Myocyte (in vitro differentiated cells): ENCODE measurements around the gene ZNF507. TPM values are rescaled to one million over a fixed set of nuclear protein-coding genes. Genes with fewer than 3 reads are reported as not detected.
"Not testable (repeated sequence)": the region's sequence is repeated elsewhere in the genome, so short reads cannot be mapped to it uniquely, and the experiment has no call there.

Experiments used
- DNase-seq: peaks from one replicate; pipeline ENCODE4 v3.0.0-alpha.2; 2012; ENCODE audit warnings: low read depth
- total RNA-seq: library from RNA; depleted of rRNA; stranded (reverse); fragments of >200 nt; gene quantifications from 2 replicates; pipeline ENCODE4 v1.2.3, GENCODE V29; 2014

The ZNF507 gene
- total RNA-seq, 1 donor from 2014 or later, result 9.8 TPM

- no peak for DNase-seq
These were observed 21.7 kb downstream of the ZNF507 start for GRCh38 chr19:32367063-32367462.

- DNase-seq, result no peak
These were observed 22.6 kb downstream of the ZNF507 start for GRCh38 chr19:32367948-32368536.

- no peak for DNase-seq
These were observed 23.4 kb downstream of the ZNF507 start for GRCh38 chr19:32368787-32369186.

- DNase-seq, result peak; percentile 39
These were observed 27.5 kb downstream of the ZNF507 start for GRCh38 chr19:32372726-32373517.

GRCh38 chr19:32373585-32374295 lies 28.3 kb downstream of the ZNF507 start:
- DNase-seq, result peak; percentile 87

GRCh38 chr19:32374362-32374761 lies 29.0 kb downstream of the ZNF507 start:
- not testable (repeated sequence) for DNase-seq

GRCh38 chr19:32377088-32377487 lies 31.7 kb downstream of the ZNF507 start:
- not testable (repeated sequence) for DNase-seq

- no peak for DNase-seq
These were observed 34.9 kb downstream of the ZNF507 start for GRCh38 chr19:32380269-32380668.

GRCh38 chr19:32387701-32388392 lies 42.4 kb downstream of the ZNF507 start:
- DNase-seq, result no peak

GRCh38 chr19:32388393-32388855 lies 43.0 kb downstream of the ZNF507 start:
- no peak for DNase-seq

- DNase-seq, result no peak
These were observed 47.5 kb downstream of the ZNF507 start for GRCh38 chr19:32392901-32393300.

GRCh38 chr19:32396046-32396652 lies 50.7 kb downstream of the ZNF507 start:
- no peak for DNase-seq

- DNase-seq, result peak; percentile 62
These were observed 52.3 kb downstream of the ZNF507 start for GRCh38 chr19:32397671-32398101.

- no peak for DNase-seq
These were observed 56.6 kb downstream of the ZNF507 start for GRCh38 chr19:32401992-32402391.

GRCh38 chr19:32403291-32403995 lies 58.0 kb downstream of the ZNF507 start:
- DNase-seq, result no peak

GRCh38 chr19:32404213-32404932 lies 59.0 kb downstream of the ZNF507 start:
- DNase-seq, result no peak

- DNase-seq, result peak; percentile 60
These were observed 59.6 kb downstream of the ZNF507 start for GRCh38 chr19:32404933-32405430.

- peak; percentile 94 for DNase-seq
These were observed 60.2 kb downstream of the ZNF507 start, which contains the start of gene DPY19L3 for GRCh38 chr19:32405431-32406160. TSS of gene DPY19L3 (plus strand) at chr19:32405770. CDS start at chr19:32408254, 2,484 bp downstream.
